ENCODE measurements around the gene MYH9. TPM values are rescaled to one million over a fixed set of nuclear protein-coding genes. Genes with fewer than 3 reads are reported as not detected.
A peak's percentile ranks its signal among the peaks of the same experiment; 100 is the strongest.
"Not testable (repeated sequence)": the region's sequence is repeated elsewhere in the genome, so short reads cannot be mapped to it uniquely, and the experiment has no call there.

The MYH9 gene
- total RNA-seq, 1 donor from 2014 or later: 378 TPM

DNA sequence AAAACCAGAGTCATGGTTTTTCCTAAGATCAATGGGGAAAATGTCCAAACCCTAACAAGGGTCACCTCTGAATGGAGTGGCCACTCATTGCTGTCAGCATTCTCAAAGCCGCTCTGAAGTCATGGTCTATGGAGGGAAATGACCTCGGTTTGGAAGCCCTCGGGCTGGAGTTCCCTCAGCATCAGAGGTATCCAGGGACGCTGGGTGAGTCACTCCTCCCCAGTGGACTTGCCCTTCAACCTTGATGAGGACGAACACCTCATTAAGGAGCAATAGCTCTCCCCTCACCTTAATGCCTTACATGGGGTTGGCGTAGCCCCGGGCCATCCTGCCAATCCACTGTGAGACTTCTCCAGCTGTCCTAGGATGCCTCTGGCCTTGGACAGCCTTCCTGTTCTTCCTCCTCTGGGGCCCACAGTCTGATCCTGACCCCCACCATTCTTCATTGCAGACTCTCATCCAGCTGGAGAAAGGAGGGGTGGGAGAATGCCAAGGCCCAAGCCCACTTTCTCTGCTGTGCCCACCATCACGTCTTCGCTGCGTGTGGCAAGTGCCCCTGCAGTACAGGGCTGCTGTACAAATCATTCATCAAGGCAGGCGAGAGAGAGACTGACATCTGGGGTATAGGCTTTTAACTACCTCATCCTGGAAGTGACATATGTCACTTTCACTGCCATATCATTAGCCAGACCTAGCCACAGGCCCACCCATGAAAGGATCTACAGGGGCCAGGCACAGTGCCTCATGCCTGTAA is 25.4 kb upstream of the MYH9 start:
- no peaks in the 10 kb centered on the region for H3K36me3 ChIP-seq (ENCODE audit: control insufficient read depth, insufficient read depth, low read length)
- no peak overlapping the region for H3K4me3 ChIP-seq (ENCODE audit: low read depth, low read length)
- DNase-seq (ENCODE audit: low read depth) (no peak), FAIRE-seq (no peak)
- TF ChIP-seq, protein P1, sequence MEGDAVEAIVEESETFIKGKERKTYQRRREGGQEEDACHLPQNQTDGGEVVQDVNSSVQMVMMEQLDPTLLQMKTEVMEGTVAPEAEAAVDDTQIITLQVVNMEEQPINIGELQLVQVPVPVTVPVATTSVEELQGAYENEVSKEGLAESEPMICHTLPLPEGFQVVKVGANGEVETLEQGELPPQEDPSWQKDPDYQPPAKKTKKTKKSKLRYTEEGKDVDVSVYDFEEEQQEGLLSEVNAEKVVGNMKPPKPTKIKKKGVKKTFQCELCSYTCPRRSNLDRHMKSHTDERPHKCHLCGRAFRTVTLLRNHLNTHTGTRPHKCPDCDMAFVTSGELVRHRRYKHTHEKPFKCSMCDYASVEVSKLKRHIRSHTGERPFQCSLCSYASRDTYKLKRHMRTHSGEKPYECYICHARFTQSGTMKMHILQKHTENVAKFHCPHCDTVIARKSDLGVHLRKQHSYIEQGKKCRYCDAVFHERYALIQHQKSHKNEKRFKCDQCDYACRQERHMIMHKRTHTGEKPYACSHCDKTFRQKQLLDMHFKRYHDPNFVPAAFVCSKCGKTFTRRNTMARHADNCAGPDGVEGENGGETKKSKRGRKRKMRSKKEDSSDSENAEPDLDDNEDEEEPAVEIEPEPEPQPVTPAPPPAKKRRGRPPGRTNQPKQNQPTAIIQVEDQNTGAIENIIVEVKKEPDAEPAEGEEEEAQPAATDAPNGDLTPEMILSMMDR (IDR thresholded peaks at IDR 0.05; ENCODE audit: insufficient read depth, low read length, severe bottlenecking): no peak
- H3K27me3 ChIP-seq (ENCODE audit: control insufficient read depth, insufficient read depth, low read length): no peaks in the 10 kb centered on the region

DNA sequence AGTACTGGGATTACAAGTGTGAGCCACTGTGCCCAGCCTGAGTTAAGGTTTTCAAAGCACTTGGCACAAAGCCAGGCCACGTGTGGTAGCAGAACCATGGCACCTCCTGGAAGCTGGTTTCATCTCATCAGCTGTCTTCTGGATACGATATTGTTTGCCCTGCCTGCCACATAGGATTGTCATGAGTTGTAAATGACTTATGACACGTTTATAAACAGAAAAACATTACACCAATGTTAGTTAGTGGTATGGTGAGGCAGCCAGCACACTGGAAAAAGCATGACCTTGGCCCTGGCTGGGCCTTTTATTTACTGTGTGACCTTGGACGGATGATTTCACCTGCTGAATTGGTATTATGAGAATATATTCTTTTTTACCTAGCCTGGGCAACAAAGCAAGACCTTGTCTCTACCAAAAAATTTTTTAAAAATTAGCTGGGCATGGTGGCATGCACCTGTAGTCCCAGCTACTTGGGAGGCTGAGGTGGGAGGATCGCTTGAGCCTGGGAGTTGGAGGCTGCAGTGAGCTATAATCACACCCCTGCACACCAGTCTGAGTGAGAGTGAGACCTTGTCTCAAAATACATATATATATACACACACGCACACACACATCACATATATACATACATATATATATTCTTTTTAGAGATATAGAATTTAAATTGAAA is 24.0 kb upstream of the MYH9 start:
- Histone ChIP-seq H3K27me3 (ENCODE audit: control insufficient read depth, insufficient read depth, low read length) (no peaks in the 10 kb centered on the region), H3K4me3 (ENCODE audit: low read depth, low read length) (no peak overlapping the region), H3K36me3 (ENCODE audit: control insufficient read depth, insufficient read depth, low read length) (no peaks in the 10 kb centered on the region)
- FAIRE-seq: no peak
- no peak for DNase-seq (ENCODE audit: low read depth)
- TF ChIP-seq, protein P1 (IDR thresholded peaks at IDR 0.05; ENCODE audit: insufficient read depth, low read length, severe bottlenecking): no peak

DNA sequence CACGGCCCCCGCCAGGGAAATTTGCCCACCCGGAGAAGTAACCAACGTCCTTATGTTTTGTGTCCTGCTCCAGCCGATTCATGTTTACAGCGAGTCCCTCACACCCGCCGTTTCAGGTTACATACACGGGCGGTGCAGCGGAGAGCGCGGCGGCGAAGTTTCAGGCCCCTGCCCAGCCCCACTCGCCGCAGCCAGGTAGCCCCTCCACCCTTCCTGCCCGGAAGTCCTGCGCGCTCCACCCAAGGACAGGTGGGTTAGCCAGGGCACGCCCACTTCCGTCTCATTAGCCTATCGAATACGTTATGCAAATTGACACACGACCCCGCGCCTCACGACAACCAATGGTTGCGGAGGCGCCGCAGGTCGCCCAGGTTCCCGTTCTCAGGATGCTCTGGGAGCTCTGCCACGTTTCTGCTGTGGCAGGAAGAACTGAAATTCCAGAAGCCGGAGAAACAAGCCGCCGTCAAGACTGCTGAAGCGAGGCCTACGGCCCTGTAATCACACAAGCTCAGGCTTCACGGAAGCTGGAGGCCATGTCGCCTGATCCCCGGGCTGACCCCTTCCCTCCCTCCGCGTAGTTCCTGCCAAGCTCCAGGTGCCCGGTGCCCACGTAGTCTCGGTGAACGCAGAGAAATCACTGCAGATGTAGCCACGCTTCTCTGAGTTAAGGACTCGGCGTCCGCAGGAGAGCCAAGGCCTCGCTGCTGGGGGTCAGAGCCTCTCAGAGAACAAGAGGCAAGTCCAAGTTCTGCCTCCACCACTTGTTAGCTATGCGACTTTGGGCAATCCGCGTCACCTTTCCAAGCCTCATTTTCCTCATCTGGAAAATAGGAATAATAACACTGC is 22.4 kb upstream of the MYH9 start:
- Histone ChIP-seq H3K4me3 (ENCODE audit: low read depth, low read length) (peak overlapping the region; percentile 44), H3K36me3 (ENCODE audit: control insufficient read depth, insufficient read depth, low read length) (no peaks in the 10 kb centered on the region), H3K27me3 (ENCODE audit: control insufficient read depth, insufficient read depth, low read length) (no peaks in the 10 kb centered on the region)
- no peak for FAIRE-seq
- DNase-seq (ENCODE audit: low read depth): peak; percentile 97
- TF ChIP-seq, protein P1 (IDR thresholded peaks at IDR 0.05; ENCODE audit: insufficient read depth, low read length, severe bottlenecking): peak; percentile 19

DNA sequence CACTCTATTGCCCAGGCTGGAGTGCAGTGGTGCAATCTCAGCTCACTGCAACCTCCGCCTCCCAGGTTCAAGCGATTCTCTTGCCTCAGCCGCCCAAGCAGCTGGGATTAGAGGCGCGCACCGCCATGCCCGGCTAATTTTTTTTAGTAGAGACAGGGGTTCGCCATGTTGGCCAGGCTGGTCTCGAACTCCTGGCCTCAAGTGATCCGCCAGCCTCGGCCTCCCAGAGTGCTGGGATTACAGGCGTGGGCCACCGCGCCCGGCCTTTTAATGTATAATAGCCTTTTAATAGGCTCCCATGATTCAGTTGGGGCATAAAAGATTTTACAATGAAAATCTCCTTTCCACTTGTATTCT is 21.8 kb upstream of the MYH9 start:
- FAIRE-seq; H3K36me3 ChIP-seq (ENCODE audit: control insufficient read depth, insufficient read depth, low read length); DNase-seq (ENCODE audit: low read depth); H3K27me3 ChIP-seq (ENCODE audit: control insufficient read depth, insufficient read depth, low read length): not testable (repeated sequence)
- H3K4me3 ChIP-seq (ENCODE audit: low read depth, low read length): peak overlapping the region; percentile 44

DNA sequence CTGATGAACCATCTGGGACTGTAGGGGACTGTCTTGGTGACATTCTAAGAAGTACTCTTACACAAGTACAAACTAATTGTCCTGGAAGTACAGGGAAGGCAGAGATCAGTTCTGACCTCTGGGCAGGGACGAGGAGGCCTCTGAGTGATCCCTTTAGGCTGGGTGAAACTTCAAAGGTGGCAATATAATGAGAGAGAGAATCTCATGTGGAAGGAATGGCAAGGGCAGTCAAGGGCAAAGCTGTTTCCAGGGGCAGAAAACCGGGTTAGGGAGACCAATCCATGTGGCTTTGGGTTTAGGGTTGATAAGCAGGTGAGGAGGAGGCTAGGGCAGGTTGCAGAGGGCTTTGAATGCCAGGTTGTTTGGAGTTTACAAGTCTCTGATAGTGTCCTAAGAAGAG is 21.3 kb upstream of the MYH9 start:
- H3K27me3 ChIP-seq (ENCODE audit: control insufficient read depth, insufficient read depth, low read length): no peaks in the 10 kb centered on the region
- FAIRE-seq: no peak
- H3K4me3 ChIP-seq (ENCODE audit: low read depth, low read length): no peak overlapping the region
- TF ChIP-seq, protein P1 (IDR thresholded peaks at IDR 0.05; ENCODE audit: insufficient read depth, low read length, severe bottlenecking): no peak
- no peaks in the 10 kb centered on the region for H3K36me3 ChIP-seq (ENCODE audit: control insufficient read depth, insufficient read depth, low read length)
- DNase-seq (ENCODE audit: low read depth): no peak

DNA sequence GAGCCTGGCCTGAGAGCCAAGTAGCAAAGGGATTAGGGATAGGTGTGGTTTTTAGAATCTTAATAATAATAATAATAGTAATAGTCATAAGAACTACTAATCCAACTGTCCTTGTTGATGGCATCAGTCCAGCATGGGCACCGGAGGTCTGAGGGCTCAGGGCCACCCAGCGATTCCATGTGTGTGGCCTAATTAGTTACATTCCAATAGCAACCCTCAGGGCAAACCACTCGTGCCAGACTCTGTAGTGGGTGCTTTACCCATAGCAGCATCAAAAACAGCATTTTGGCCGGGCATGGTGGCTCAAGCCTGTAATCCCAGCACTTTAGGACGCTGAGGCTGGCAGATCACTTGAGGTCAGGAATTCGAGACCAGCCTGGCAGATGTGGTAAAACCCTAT is 19.0 kb upstream of the MYH9 start:
- TF ChIP-seq, protein P1 (IDR thresholded peaks at IDR 0.05; ENCODE audit: insufficient read depth, low read length, severe bottlenecking): no peak
- no peak overlapping the region for H3K4me3 ChIP-seq (ENCODE audit: low read depth, low read length)
- no peaks in the 10 kb centered on the region for H3K27me3 ChIP-seq (ENCODE audit: control insufficient read depth, insufficient read depth, low read length)
- FAIRE-seq: no peak
- no peak for DNase-seq (ENCODE audit: low read depth)
- no peaks in the 10 kb centered on the region for H3K36me3 ChIP-seq (ENCODE audit: control insufficient read depth, insufficient read depth, low read length)

Data from bronchial epithelial cell (primary cell).